Measurements from ENCODE around the gene ARIH2.
A peak's percentile ranks its signal among the peaks of the same experiment; 100 is the strongest.

ARIH2 gene

GRCh38 chr3:48960841-48961413 is 42.3 kb downstream of the ARIH2 start:
- no peak overlapping the region for H3K4me3 ChIP-seq (ENCODE audit: low read length)
- peak; percentile 29 for DNase-seq (ENCODE audit: low read depth)
- no peak for TF ChIP-seq CTCF (conservative IDR thresholded peaks at IDR 0.05; ENCODE audit: low read length)

GRCh38 chr3:48962340-48962739 is 43.7 kb downstream of the ARIH2 start:
- no peak overlapping the region for H3K4me3 ChIP-seq (ENCODE audit: low read length)
- no peak for DNase-seq (ENCODE audit: low read depth)
- TF ChIP-seq CTCF (conservative IDR thresholded peaks at IDR 0.05; ENCODE audit: low read length) = no peak

GRCh38 chr3:48962939-48963338 is 44.3 kb downstream of the ARIH2 start:
- no peak for TF ChIP-seq CTCF (conservative IDR thresholded peaks at IDR 0.05; ENCODE audit: low read length)
- DNase-seq (ENCODE audit: low read depth) = no peak
- no peak overlapping the region for H3K4me3 ChIP-seq (ENCODE audit: low read length)

GRCh38 chr3:48963591-48963990 is 44.9 kb downstream of the ARIH2 start:
- TF ChIP-seq CTCF (conservative IDR thresholded peaks at IDR 0.05; ENCODE audit: low read length) = no peak
- no peak for DNase-seq (ENCODE audit: low read depth)
- no peak overlapping the region for H3K4me3 ChIP-seq (ENCODE audit: low read length)

GRCh38 chr3:48966367-48966766 is 47.7 kb downstream of the ARIH2 start:
- H3K4me3 ChIP-seq (ENCODE audit: low read length) = no peak overlapping the region
- no peak for DNase-seq (ENCODE audit: low read depth)
- TF ChIP-seq CTCF (conservative IDR thresholded peaks at IDR 0.05; ENCODE audit: low read length) = no peak

- H3K4me3 ChIP-seq (ENCODE audit: low read length) = no peak overlapping the region
- DNase-seq (ENCODE audit: low read depth) = no peak
- TF ChIP-seq CTCF (conservative IDR thresholded peaks at IDR 0.05; ENCODE audit: low read length) = no peak
These were observed 48.3 kb downstream of the ARIH2 start for GRCh38 chr3:48966876-48967361.

- no peak overlapping the region for H3K4me3 ChIP-seq (ENCODE audit: low read length)
- TF ChIP-seq CTCF (conservative IDR thresholded peaks at IDR 0.05; ENCODE audit: low read length) = no peak
- DNase-seq (ENCODE audit: low read depth) = no peak
These were observed 51.9 kb downstream of the ARIH2 start for GRCh38 chr3:48970586-48970985.

Measured in AG10803 (cell line).